Measurements from ENCODE around the gene MMP15. TPM values are rescaled to one million over a fixed set of nuclear protein-coding genes. Genes with fewer than 3 reads are reported as not detected.
"Not testable (repeated sequence)": the region's sequence is repeated elsewhere in the genome, so short reads cannot be mapped to it uniquely, and the experiment has no call there.

Gene MMP15
- total RNA-seq, 2 donors from 2014 or later: 2.1 to 3.8 TPM

DNA sequence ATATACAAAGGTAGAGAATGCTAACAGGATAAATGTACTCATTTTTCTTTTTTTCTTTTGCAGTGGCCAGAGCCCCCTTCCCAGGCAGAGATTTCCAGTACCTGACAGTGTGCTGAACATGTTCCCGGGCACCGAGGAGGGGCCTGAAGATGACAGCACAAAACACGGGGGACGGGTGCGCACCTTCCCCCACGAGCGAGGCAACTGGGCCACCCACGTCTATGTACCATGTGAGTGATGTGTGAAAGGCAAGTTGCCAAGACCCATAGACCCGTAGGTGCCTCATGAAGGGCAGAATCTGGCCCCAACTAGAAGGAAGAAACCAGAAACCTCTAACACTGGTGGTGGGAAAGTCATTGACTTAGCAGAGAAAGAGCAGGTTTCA is 23.1 kb upstream of the MMP15 start:
- peak overlapping the region in 1 of 2 donors; percentile 91 for H3K27ac ChIP-seq
- H3K4me1 ChIP-seq (ENCODE audit: control insufficient read depth in 1 of 2, low read depth in 2 of 2): peaks cover 18 to 32% of the 10 kb centered on the region in 2 donors
- no peaks in the 10 kb centered on the region for H3K27me3 ChIP-seq (replicated peaks; ENCODE audit: insufficient read depth)
- DNase-seq (ENCODE audit: low spot score) (no peak), ATAC-seq (ENCODE audit: insufficient number of reproducible peaks, low FRiP score, low read depth) (no peak)
- H3K36me3 ChIP-seq: peaks cover 6% of the 10 kb centered on the region
- no peaks in the 10 kb centered on the region for H3K9me3 ChIP-seq
- TF ChIP-seq, protein P1, sequence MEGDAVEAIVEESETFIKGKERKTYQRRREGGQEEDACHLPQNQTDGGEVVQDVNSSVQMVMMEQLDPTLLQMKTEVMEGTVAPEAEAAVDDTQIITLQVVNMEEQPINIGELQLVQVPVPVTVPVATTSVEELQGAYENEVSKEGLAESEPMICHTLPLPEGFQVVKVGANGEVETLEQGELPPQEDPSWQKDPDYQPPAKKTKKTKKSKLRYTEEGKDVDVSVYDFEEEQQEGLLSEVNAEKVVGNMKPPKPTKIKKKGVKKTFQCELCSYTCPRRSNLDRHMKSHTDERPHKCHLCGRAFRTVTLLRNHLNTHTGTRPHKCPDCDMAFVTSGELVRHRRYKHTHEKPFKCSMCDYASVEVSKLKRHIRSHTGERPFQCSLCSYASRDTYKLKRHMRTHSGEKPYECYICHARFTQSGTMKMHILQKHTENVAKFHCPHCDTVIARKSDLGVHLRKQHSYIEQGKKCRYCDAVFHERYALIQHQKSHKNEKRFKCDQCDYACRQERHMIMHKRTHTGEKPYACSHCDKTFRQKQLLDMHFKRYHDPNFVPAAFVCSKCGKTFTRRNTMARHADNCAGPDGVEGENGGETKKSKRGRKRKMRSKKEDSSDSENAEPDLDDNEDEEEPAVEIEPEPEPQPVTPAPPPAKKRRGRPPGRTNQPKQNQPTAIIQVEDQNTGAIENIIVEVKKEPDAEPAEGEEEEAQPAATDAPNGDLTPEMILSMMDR (IDR thresholded peaks at IDR 0.05): no peak
- no peak overlapping the region for H3K4me3 ChIP-seq

DNA sequence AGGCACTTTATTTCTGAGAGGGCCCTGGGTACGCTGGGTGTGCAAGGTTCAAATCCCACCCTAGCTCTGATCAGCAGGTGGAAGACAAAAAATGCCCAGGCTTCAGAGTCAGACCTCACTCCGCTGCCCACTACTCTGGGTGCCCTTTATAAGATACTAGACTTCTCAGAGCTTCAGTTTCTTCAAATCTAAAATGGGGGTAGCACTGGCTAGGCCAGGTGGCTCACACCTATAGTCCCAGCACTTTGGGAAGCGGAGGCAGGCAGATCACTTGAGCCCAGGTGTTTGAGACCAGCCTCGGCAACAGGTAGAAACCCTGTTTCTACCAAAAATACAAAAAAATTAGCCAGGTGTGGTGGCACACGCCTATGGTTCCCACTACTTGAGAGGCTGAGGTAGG is 22.6 kb upstream of the MMP15 start:
- Histone ChIP-seq H3K9me3 (no peaks in the 10 kb centered on the region), H3K4me3 (no peak overlapping the region), H3K36me3 (peaks cover under 1% of the 10 kb centered on the region), H3K4me1 (ENCODE audit: control insufficient read depth in 1 of 2, low read depth in 2 of 2) (peaks cover 18 to 32% of the 10 kb centered on the region in 2 donors), H3K27ac (no peak overlapping the region), H3K27me3 (replicated peaks; ENCODE audit: insufficient read depth) (no peaks in the 10 kb centered on the region)
- no peak for DNase-seq (ENCODE audit: low spot score)
- no peak for ATAC-seq (ENCODE audit: insufficient number of reproducible peaks, low FRiP score, low read depth)
- TF ChIP-seq, protein P1 (IDR thresholded peaks at IDR 0.05): no peak

DNA sequence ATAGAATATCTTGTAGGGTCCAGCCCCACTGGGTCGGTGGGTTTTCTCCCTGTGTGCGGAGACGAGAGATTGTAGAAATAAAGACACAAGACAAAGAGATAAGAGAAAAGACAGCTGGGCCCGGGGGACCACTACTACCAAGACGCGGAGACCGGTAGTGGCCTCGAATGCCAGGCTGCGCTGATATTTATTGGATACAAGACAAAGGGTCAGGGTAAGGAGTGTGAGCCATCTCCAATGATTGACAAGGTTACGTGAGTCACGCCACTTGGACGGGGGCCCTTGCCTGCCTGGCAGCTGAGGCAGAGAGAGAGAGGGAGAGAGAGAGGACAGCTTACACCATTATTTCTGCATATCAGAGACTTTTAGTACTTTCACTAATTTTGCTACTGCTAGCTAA is 20.8 kb upstream of the MMP15 start:
- Histone ChIP-seq H3K4me3 (peak overlapping the region; percentile 32), H3K27ac (peak overlapping the region; percentile 2 to 17)
- ATAC-seq (ENCODE audit: insufficient number of reproducible peaks, low FRiP score, low read depth): not testable (repeated sequence)

DNA sequence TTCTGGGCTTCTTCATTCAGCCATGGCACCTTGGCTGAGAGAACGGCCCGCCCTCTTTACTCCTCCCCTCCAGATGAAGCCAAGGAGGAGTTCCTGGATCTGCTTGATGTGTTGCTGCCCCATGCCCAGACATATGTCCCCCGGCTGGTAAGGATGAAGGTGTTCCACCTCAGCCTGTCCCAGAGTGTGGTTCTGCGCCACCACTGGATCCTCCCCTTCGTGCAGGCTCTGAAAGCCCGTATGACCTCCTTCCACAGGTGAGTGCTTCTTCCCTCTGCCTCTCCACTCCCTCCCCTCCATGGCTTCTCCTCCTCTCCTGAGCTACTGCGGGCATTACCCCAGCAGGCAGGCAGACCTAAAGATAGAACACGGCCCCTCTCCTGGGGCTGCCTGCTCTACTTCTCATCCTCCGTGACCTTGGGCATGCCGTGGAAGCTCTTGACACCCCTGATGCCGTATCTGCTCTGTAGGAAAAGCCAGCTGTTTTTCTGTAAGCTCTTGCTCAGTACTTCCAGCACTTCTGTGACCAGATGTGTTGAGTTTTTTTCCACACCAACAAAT is 15.6 kb upstream of the MMP15 start:
- Histone ChIP-seq H3K4me3 (no peak overlapping the region), H3K9me3 (no peaks in the 10 kb centered on the region), H3K27me3 (replicated peaks; ENCODE audit: insufficient read depth) (no peaks in the 10 kb centered on the region), H3K27ac (no peak overlapping the region), H3K36me3 (peaks cover 18% of the 10 kb centered on the region), H3K4me1 (ENCODE audit: control insufficient read depth in 1 of 2, low read depth in 2 of 2) (peaks cover 2 to 3% of the 10 kb centered on the region in 2 donors)
- TF ChIP-seq, protein P1 (IDR thresholded peaks at IDR 0.05): no peak
- DNase-seq (ENCODE audit: low spot score) (no peak), ATAC-seq (ENCODE audit: insufficient number of reproducible peaks, low FRiP score, low read depth) (no peak)

More for the DNA sequence above, 20.8 kb upstream of the MMP15 start:
- DNase-seq (ENCODE audit: low spot score); H3K9me3 ChIP-seq; H3K36me3 ChIP-seq; H3K27me3 ChIP-seq (replicated peaks; ENCODE audit: insufficient read depth): not testable (repeated sequence)
- peaks cover 9 to 16% of the 10 kb centered on the region in 2 donors for H3K4me1 ChIP-seq (ENCODE audit: control insufficient read depth in 1 of 2, low read depth in 2 of 2)

DNA sequence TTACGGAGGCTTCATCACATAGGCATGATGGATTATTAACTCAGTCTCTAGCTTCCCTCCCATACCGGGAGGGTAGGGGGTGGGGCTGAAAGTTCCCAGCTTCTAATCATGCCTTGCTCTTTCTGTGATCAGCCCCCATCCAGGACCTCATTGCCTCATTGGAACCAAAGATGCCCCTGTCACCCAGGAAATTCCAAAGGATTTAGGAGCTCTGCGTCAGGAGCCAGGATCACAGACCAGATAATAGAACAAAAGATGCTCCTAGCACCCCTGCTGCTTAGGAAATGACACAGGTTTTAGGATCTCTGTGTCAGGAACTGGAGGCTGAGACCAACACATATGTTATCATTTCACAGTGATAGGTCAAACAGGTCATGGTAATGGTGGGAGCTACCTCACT is 14.7 kb upstream of the MMP15 start:
- ATAC-seq (ENCODE audit: insufficient number of reproducible peaks, low FRiP score, low read depth): no peak
- DNase-seq (ENCODE audit: low spot score): no peak
- no peak overlapping the region for H3K27ac ChIP-seq
- H3K4me1 ChIP-seq (ENCODE audit: control insufficient read depth in 1 of 2, low read depth in 2 of 2): no peaks in the 10 kb centered on the region
- peaks cover 18% of the 10 kb centered on the region for H3K36me3 ChIP-seq
- no peaks in the 10 kb centered on the region for H3K27me3 ChIP-seq (replicated peaks; ENCODE audit: insufficient read depth)
- H3K9me3 ChIP-seq: no peaks in the 10 kb centered on the region
- no peak overlapping the region for H3K4me3 ChIP-seq
- TF ChIP-seq, protein P1 (IDR thresholded peaks at IDR 0.05): no peak

DNA sequence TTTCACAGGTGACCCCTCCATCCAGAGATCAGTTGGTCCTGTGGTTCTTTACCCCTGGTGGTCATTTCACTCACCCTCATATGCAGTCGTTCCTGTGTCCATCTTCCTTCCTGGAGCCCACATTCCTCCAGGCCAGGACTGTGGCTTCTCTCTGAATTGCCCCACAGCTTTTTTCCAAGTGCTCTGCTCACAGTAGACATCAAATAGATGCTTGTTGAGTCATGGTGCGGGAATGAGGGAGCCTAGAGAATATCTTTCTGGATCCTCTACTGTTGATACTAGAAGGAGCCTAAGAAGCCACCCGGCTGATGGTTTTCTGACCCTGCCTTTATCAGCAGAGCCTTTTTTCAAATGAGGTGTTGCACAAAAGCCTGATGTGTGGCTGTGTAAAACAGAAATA is 13.9 kb upstream of the MMP15 start:
- H3K4me1 ChIP-seq (ENCODE audit: control insufficient read depth in 1 of 2, low read depth in 2 of 2): no peaks in the 10 kb centered on the region
- H3K36me3 ChIP-seq: peaks cover 18% of the 10 kb centered on the region
- DNase-seq (ENCODE audit: low spot score): no peak
- H3K4me3 ChIP-seq: no peak overlapping the region
- no peak for ATAC-seq (ENCODE audit: insufficient number of reproducible peaks, low FRiP score, low read depth)
- no peaks in the 10 kb centered on the region for H3K27me3 ChIP-seq (replicated peaks; ENCODE audit: insufficient read depth)
- H3K9me3 ChIP-seq: no peaks in the 10 kb centered on the region
- TF ChIP-seq, protein P1 (IDR thresholded peaks at IDR 0.05): no peak
- no peak overlapping the region for H3K27ac ChIP-seq

Data from thoracic aorta (tissue), 2 donors.